DND-41 (cell line): ENCODE results near the gene LAMC1.

ENCODE experiments used
- ATAC-seq: fragments of 200-7000 bp; cut with Tn5 transposase; 3 replicates; pipeline ENCODE4 v1.9.1; 2021; ENCODE audit warnings: low read depth; ENCODE audit not compliant: insufficient read depth
- DNase-seq: peaks from one replicate; pipeline ENCODE4 v3.0.0-alpha.2; 2020
- H2AFZ ChIP-seq: 2 replicates; pipeline ENCODE4 v1.6.0; 2012; ENCODE audit warnings: low read depth, low read length
- H3K27ac ChIP-seq: 2 replicates; pipeline ENCODE4 v1.5.1; 2012; ENCODE audit warnings: low read length, inconsistent platforms
- H3K27me3 ChIP-seq: fragments of 200-600 bp; sonication (generic); 2 replicates; pipeline ENCODE4 v1.6.0; 2012; ENCODE audit warnings: low read length, mild to moderate bottlenecking, inconsistent platforms; ENCODE audit not compliant: insufficient read depth, poor library complexity
- H3K36me3 ChIP-seq: 2 replicates; pipeline ENCODE4 v1.5.1; 2012; ENCODE audit warnings: low read length, inconsistent platforms; ENCODE audit not compliant: insufficient read depth
- H3K4me1 ChIP-seq: 2 replicates; pipeline ENCODE4 v1.5.1; 2012; ENCODE audit warnings: mild to moderate bottlenecking, low read length; ENCODE audit not compliant: insufficient read depth
- H3K4me2 ChIP-seq: 2 replicates; pipeline ENCODE4 v1.6.0; 2012; ENCODE audit warnings: mild to moderate bottlenecking, moderate library complexity, low read length, inconsistent platforms; ENCODE audit not compliant: insufficient read depth
- H3K4me3 ChIP-seq, 2 experiments: fragments of 200-600 bp in 1 of 2; shearing (Covaris generic) in 1 of 2; 2 replicates each; pipeline ENCODE4 v1.5.1; 2012 to 2016; ENCODE audit warnings: inconsistent platforms in 2 of 2, low read length in 2 of 2, mild to moderate bottlenecking in 2 of 2, low read depth in 1 of 2, moderate library complexity in 1 of 2
- H3K79me2 ChIP-seq: 2 replicates; pipeline ENCODE4 v1.6.0; 2012; ENCODE audit warnings: low read length, inconsistent platforms; ENCODE audit not compliant: insufficient read depth
- H3K9ac ChIP-seq: 2 replicates; pipeline ENCODE4 v1.6.0; 2012; ENCODE audit warnings: low read depth, mild to moderate bottlenecking, inconsistent platforms, low read length, moderate library complexity
- H3K9me3 ChIP-seq: 2 replicates; pipeline ENCODE4 v1.5.1; 2012; ENCODE audit warnings: low read length, moderate library complexity, mild to moderate bottlenecking, inconsistent platforms; ENCODE audit not compliant: insufficient read depth, severe bottlenecking
- H4K20me1 ChIP-seq: 2 replicates; pipeline ENCODE4 v1.6.0; 2012; ENCODE audit warnings: low read length; ENCODE audit not compliant: insufficient read depth
- CTCF ChIP-seq: IDR thresholded peaks from 2 replicates; pipeline ENCODE4 v1.5.1; 2012; ENCODE audit warnings: borderline replicate concordance, low read length, moderate library complexity, mild to moderate bottlenecking; ENCODE audit not compliant: poor library complexity, severe bottlenecking; ENCODE audit errors: extremely low read depth
- EZH2 ChIP-seq: IDR thresholded peaks from 3 replicates; pipeline ENCODE4 v1.6.1; 2012; ENCODE audit warnings: borderline replicate concordance, low read depth, mild to moderate bottlenecking, moderate library complexity, low read length, inconsistent platforms; ENCODE audit not compliant: severe bottlenecking

Gene LAMC1

GRCh38 chr1:182996816-182997215 lies 26.4 kb upstream of the LAMC1 start:
- DNase-seq = no peak
- TF ChIP-seq EZH2 = no peak
- no peak for TF ChIP-seq CTCF

GRCh38 chr1:182998482-182998881 lies 24.7 kb upstream of the LAMC1 start:
- ATAC-seq = no peak
- Histone ChIP-seq H2AFZ (no peak overlapping the region), H3K9ac (no peak overlapping the region), H3K4me2 (no peak overlapping the region), H3K36me3 (no peaks in the 10 kb centered on the region), H3K9me3 (no peaks in the 10 kb centered on the region), H3K4me1 (no peaks in the 10 kb centered on the region), H4K20me1 (no peaks in the 10 kb centered on the region), H3K79me2 (no peaks in the 10 kb centered on the region), H3K27me3 (peaks cover 14% of the 10 kb centered on the region), H3K4me3 (no peak overlapping the region), H3K27ac (no peak overlapping the region)
- TF ChIP-seq EZH2 (no peak), CTCF (no peak)
- no peak for DNase-seq

More at GRCh38 chr1:182996816-182997215, 26.4 kb upstream of the LAMC1 start:
- ATAC-seq = no peak
- no peak overlapping the region for H3K9ac ChIP-seq
- H3K4me3 ChIP-seq = no peak overlapping the region
- no peaks in the 10 kb centered on the region for H3K36me3 ChIP-seq
- H3K27ac ChIP-seq = no peak overlapping the region
- no peaks in the 10 kb centered on the region for H3K79me2 ChIP-seq
- no peaks in the 10 kb centered on the region for H3K4me1 ChIP-seq
- peaks cover 19% of the 10 kb centered on the region for H3K27me3 ChIP-seq
- no peak overlapping the region for H2AFZ ChIP-seq
- H4K20me1 ChIP-seq = no peaks in the 10 kb centered on the region
- H3K4me2 ChIP-seq = no peak overlapping the region
- H3K9me3 ChIP-seq = no peaks in the 10 kb centered on the region

- Histone ChIP-seq H3K9me3 (no peaks in the 10 kb centered on the region), H3K27me3 (peaks cover 14% of the 10 kb centered on the region), H3K4me3 (no peak overlapping the region), H3K9ac (no peak overlapping the region), H3K4me1 (no peaks in the 10 kb centered on the region), H3K27ac (no peak overlapping the region), H2AFZ (no peak overlapping the region), H3K4me2 (no peak overlapping the region), H3K79me2 (no peaks in the 10 kb centered on the region), H4K20me1 (no peaks in the 10 kb centered on the region), H3K36me3 (no peaks in the 10 kb centered on the region)
- TF ChIP-seq EZH2 = no peak
- TF ChIP-seq CTCF = no peak
- DNase-seq = no peak
- no peak for ATAC-seq
Measured at GRCh38 chr1:183000167-183000962, 22.9 kb upstream of the LAMC1 start.
